GM18505 (cell line): ENCODE data around the gene KRT84.

ENCODE experiments used
- ATAC-seq: cut with Tn5 transposase; IDR thresholded peaks from one replicate; pipeline ENCODE4 v1.9.1; 2021; ENCODE audit not compliant: unreplicated experiment
- POLR2A ChIP-seq: IDR thresholded peaks from 4 replicates; pipeline ENCODE4 v1.6.1; 2011; ENCODE audit warnings: borderline replicate concordance; ENCODE audit not compliant: insufficient read depth, insufficient read length; ENCODE audit errors: extremely low read depth

The KRT84 gene

GRCh38 chr12:52401926-52402325, 16.5 kb upstream of the KRT84 start:
- no peak for TF ChIP-seq POLR2A
- ATAC-seq: no peak

DNA sequence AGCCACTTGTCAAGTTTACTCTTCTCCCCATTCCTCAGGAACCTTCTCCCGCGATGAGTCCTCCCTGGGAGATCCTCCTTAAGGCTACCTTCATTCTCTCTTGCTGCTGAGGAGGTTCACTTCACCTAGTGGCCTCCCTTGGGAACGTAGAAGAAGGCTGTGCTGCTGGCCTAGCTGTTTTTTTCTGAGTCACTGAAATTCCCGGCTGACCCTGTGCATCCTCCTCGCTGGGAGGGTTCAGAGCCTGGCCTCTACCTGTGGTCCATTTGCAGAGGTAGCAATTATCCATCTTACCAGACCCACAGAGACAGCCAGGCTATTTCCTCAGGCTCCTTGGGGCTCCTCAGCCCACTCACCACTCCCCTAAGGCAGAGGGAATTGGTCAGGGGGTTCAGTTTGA, 16.1 kb upstream of the KRT84 start:
- no peak for TF ChIP-seq POLR2A
- no peak for ATAC-seq

- no peak for ATAC-seq
- TF ChIP-seq POLR2A: no peak
Measured at GRCh38 chr12:52400906-52401305, 15.5 kb upstream of the KRT84 start.

- no peak for ATAC-seq
- no peak for TF ChIP-seq POLR2A
Measured at GRCh38 chr12:52399756-52400155, 14.3 kb upstream of the KRT84 start.

DNA sequence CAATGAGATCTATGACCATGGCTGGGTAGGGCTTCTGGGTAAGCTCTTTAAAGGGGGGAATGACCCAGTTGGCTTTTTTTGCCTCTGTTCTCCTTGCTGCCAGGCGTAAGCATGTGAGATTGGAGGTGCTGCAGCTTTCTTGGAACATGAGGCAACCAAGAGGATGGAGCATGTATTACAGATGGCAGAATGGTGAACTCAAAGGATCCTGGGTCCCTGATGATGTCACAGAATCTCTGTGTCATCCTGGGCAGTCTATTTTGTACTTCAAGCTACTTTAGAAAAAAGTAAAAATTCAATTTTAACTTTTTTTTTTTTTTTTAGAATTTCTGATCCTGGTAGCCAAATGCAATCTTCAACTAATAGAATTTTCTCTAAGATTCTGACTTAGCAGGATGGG, 12.7 kb upstream of the KRT84 start:
- TF ChIP-seq POLR2A: no peak
- ATAC-seq: no peak

DNA sequence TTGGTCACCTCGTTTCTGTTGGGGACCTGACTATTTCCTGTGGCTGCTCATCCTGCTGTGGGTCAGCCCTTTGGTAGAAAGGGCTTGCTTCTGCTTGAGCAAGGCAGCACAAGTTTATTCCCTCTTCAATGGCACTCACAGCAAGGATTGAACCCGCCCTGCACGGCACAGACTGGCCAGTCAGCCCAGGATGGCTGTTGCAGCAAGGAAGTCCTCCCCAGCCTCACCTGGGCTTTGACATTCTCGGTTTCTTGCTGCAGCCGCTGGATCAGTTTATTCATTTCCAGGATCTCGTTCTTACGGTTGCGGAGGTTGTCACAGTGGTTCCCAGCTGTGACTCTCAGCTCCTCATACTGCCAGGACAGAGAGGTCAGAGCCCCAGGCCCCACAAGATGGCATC, 11.2 kb upstream of the KRT84 start:
- no peak for TF ChIP-seq POLR2A
- no peak for ATAC-seq

DNA sequence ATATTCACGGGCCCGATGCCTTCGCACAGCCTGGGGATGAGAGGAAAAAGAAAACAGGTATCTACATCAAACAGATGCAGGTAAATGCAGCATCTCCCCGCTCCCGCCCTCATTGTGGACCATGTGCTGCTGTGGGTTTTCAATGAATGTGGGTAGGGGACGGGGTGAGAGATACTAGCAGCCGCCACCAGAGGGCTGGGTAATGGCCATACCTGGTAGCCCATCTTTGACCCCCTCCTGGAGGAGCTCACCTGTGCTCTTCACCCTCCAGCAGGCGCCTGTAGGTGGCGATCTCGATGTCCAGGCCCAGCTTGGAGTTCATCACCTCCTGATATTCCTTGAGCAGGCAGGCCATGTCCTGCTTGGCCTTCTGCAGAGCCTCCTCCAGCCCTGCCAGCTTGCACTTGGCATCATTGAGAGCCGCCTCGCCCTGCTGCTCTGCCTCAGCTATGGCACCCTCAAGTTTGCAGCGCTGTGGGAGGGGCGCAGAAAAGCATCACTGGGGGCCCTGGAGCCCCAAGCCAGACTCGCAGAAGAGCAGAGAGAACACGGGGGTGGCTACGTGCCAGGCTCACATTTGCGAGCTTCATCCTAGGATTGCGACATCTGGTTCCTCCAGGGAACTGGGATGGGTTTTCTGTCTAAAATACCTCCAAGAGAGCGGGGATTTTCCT, 10.4 kb upstream of the KRT84 start:
- no peak for TF ChIP-seq POLR2A
- ATAC-seq: no peak

GRCh38 chr12:52394836-52395405, 9.5 kb upstream of the KRT84 start:
- no peak for ATAC-seq

GRCh38 chr12:52392465-52393007, 7.1 kb upstream of the KRT84 start:
- ATAC-seq: no peak
- no peak for TF ChIP-seq POLR2A

More at GRCh38 chr12:52394836-52395405, 9.5 kb upstream of the KRT84 start:
- no peak for TF ChIP-seq POLR2A

GRCh38 chr12:52391618-52392002, 6.2 kb upstream of the KRT84 start:
- no peak for TF ChIP-seq POLR2A

DNA sequence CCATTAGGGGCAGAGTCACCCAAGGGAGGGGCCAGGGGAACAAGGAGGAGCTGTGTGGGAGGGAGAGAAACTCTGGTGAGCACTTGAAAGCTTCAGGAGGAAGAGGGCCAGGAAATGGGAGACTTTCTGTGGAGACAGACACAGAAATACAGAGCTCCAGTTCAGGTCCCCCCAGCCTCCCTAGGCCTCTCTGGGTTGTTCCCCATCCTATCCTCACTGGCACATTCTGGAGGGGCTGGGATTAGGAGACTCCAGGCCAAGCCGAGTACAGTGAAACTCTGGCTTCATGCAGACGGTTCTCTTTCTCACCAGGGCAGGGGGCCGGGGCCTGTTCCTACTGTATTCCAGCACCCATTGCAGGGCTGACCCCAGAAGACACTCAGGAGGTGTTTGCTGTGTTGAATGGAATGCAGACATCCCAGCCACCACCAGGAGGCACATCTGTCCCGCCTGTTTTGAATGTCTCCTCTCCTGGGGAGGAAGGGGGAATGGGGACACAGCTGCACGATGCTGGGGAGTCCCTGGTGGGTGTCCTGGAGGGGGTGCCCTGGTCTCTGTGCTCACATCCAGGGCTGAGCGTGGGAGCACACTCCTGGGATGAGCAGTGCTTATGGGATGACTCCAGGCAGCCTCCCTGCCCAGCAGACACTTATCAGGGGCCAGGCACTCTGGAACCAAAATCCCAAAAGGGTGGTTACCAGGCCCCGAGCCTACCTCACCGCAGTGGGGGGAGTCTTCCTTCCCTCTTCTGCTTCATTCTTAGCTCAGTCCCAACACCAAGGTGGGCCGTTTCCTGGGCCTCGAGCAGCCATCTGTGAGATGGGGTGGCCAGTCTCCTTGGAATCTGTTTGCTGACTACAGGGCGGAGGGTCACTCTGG, 5.5 kb upstream of the KRT84 start:
- no peak for ATAC-seq
- TF ChIP-seq POLR2A: no peak

More at GRCh38 chr12:52391618-52392002, 6.2 kb upstream of the KRT84 start:
- ATAC-seq: no peak

DNA sequence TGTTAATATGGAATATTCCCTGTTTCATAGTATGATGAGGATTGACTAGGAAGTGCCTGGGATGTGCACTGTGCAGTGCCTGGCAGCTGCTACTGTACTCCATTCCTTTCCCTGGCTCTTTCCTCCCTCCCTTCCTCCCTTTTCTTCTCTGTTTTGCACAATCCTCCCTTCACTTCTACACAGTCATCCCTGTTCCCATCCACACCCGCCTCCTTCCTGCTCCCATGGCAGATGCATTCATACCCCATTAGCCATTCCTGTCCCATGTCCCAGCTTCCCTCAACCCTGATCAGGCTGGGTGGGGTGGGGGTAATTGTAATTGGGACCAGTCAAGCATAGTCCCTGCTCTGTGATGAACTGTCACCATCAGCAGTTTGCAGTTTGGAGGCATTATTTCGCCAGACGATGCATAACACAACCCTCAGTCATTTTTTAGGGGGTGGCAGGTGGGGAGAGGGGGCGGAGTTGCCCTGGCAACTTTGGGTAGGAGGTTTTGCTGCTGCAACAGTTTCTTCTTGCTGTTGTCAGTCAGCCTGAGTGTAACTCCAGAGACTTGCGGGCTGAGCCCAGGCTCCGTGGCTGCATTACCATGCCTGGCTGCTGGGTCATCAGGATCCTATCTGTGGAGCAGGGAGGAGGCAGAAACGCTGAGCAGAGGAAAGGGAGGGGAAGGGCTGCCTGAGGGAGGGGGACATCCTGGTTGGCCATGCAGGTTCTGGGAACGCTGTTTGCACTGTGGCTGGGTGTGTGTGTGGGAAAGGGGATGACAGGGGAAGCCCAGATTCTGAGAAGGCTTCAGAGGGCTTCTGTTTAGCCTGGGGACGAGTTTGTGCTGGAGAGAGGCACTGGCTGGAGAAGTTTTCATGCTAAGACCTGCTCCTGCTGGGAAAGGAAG, 4.1 kb upstream of the KRT84 start:
- TF ChIP-seq POLR2A: no peak
- no peak for ATAC-seq
